GM12878 (cell line): ENCODE results near the gene AKAP13. TPM values are rescaled to one million over a fixed set of nuclear protein-coding genes. Genes with fewer than 3 reads are reported as not detected.

Experiments
- ATAC-seq: fragments of 200-7000 bp; cut with Tn5 transposase; 3 replicates; pipeline ENCODE4 v1.9.1; 2020; ENCODE audit warnings: mild to moderate bottlenecking, moderate library complexity
- BruUV-seq: library from RNA; stranded (reverse); fragments of 400-500 nt; replicated peaks from 2 replicates; lab custom pipeline; 2021; lab: Mats Ljungman, UMichigan
- CTCF ChIA-PET: fragments of 300-600 bp; sonication (Branson Sonifier 250); formaldehyde crosslinking; extraction: SDS; loops from one replicate; lab custom pipeline; 2021; ENCODE audit warnings: inconsistent platforms; lab: Yijun Ruan, JAX
- POLR2A ChIA-PET: fragments of 350-600 bp; formaldehyde crosslinking; extraction: SDS; loops from one replicate; lab custom pipeline; 2021; ENCODE audit warnings: inconsistent platforms; lab: Charles Lee
- RAD21 ChIA-PET: fragments of 300-600 bp; sonication (Branson Sonifier 250); formaldehyde crosslinking; loops from one replicate; lab custom pipeline; 2023; ENCODE audit warnings: antibody characterized with exemption; ENCODE audit not compliant: unreplicated experiment; lab: Charles Lee
- SMC1A ChIA-PET: fragments of 300-600 bp; sonication (Branson Sonifier 250); formaldehyde crosslinking; loops from one replicate; lab custom pipeline; 2023; ENCODE audit not compliant: unreplicated experiment, uncharacterized antibody; lab: Charles Lee
- DNase-seq: peaks from one replicate; pipeline ENCODE4 v3.0.0-alpha.2; 2011; ENCODE audit warnings: low read depth, low spot score
- FAIRE-seq: peaks from 3 replicates; lab custom pipeline; 2011; peaks lifted over from hg19 to GRCh38; lab: Jason Lieb, UNC
- H2AFZ ChIP-seq: 2 replicates; pipeline ENCODE4 v1.6.0; 2011; ENCODE audit warnings: low read depth, low read length, control low read depth; ENCODE audit not compliant: control insufficient read depth
- H3K27ac ChIP-seq: 2 replicates; pipeline ENCODE4 v1.5.1; 2011; ENCODE audit warnings: control low read depth; ENCODE audit not compliant: control insufficient read depth, insufficient read depth
- H3K27me3 ChIP-seq, 2 experiments: replicated peaks in 1 of 2; 2 replicates each; pipeline versions ENCODE4 v1.6.0 to v1.6.1; 2011; ENCODE audit warnings: low read length in 1 of 2; ENCODE audit not compliant: control insufficient read depth in 2 of 2, insufficient read depth in 2 of 2
- H3K36me3 ChIP-seq, 2 experiments: 2 replicates each; pipeline ENCODE4 v1.5.1; 2011; ENCODE audit warnings: low read length in 1 of 2; ENCODE audit not compliant: control insufficient read depth in 2 of 2, insufficient read depth in 2 of 2
- H3K4me1 ChIP-seq: 2 replicates; pipeline ENCODE4 v1.6.1; 2011; ENCODE audit warnings: mild to moderate bottlenecking, low read length, moderate library complexity, mixed read lengths; ENCODE audit not compliant: control insufficient read depth, insufficient read depth
- H3K4me2 ChIP-seq: 2 replicates; pipeline ENCODE4 v1.6.0; 2011; ENCODE audit warnings: control low read depth; ENCODE audit not compliant: control insufficient read depth, insufficient read depth
- H3K4me3 ChIP-seq: fragments of 200-600 bp; sonication (generic); 2 replicates; pipeline ENCODE4 v1.5.1; 2016
- H3K79me2 ChIP-seq: 2 replicates; pipeline ENCODE4 v1.6.0; 2011; ENCODE audit warnings: low read length; ENCODE audit not compliant: control insufficient read depth, insufficient read depth
- H3K9ac ChIP-seq: 2 replicates; pipeline ENCODE4 v1.8.0; 2011; ENCODE audit warnings: low read length, control low read depth, mixed read lengths; ENCODE audit not compliant: control insufficient read depth, insufficient read depth
- H3K9me3 ChIP-seq: replicated peaks from 3 replicates; pipeline ENCODE4 v1.5.1; 2011; ENCODE audit warnings: mild to moderate bottlenecking, low read length; ENCODE audit not compliant: control insufficient read depth, insufficient read depth
- H4K20me1 ChIP-seq: 2 replicates; pipeline ENCODE4 v1.6.0; 2011; ENCODE audit not compliant: control insufficient read depth, insufficient read depth
- ATF7 ChIP-seq: fragments of 450-650 bp; IDR thresholded peaks from 2 replicates; pipeline ENCODE4 v1.6.1; 2016; ENCODE audit warnings: low read depth, mild to moderate bottlenecking
- EP300 ChIP-seq, 2 experiments: fragments of 150-350 bp in 1 of 2; IDR thresholded peaks; 2 replicates each; pipeline ENCODE4 v1.6.1; 2011 to 2012; ENCODE audit warnings: low read depth in 2 of 2, low read length in 2 of 2, borderline replicate concordance in 1 of 2, improper control_type of control experiment in 1 of 2, inconsistent platforms in 1 of 2; ENCODE audit not compliant: control insufficient read depth in 1 of 2
- NR2F1 ChIP-seq: fragments of 450-650 bp; conservative IDR thresholded peaks from 2 replicates; pipeline ENCODE4 v1.6.1; 2017; ENCODE audit warnings: mild to moderate bottlenecking
- NRF1 ChIP-seq: conservative IDR thresholded peaks from 2 replicates; pipeline ENCODE4 v1.6.1; 2011; ENCODE audit warnings: mild to moderate bottlenecking, low read depth, low read length, improper control_type of control experiment
- POLR2A ChIP-seq: IDR thresholded peaks from 2 replicates; pipeline ENCODE4 v1.6.1; 2011; ENCODE audit warnings: low read depth, mild to moderate bottlenecking, low read length
- SMC3 ChIP-seq: IDR thresholded peaks from 2 replicates; pipeline ENCODE4 v1.6.1; 2011; ENCODE audit warnings: low read length, improper control_type of control experiment, borderline replicate concordance
- WGBS: methylation state at CpG from one replicate; pipeline ENCODE4 v1.1.6; 2016; ENCODE audit warnings: low lambda C conversion rate; ENCODE audit not compliant: insufficient replicate concordance, insufficient coverage; ENCODE audit errors: missing lambda C conversion rate; 5-methylcytosine and 5-hydroxymethylcytosine counted together
- in situ Hi-C: fragments of 300-500 bp; cut with MboI; formaldehyde crosslinking; loops from 9 replicates; pipeline ENCODE4 v1.14.3; 2018; ENCODE audit warnings: mixed read lengths
- intact Hi-C: fragments of 100-400 bp; cut with micrococcal nuclease; formaldehyde crosslinking; loops from one replicate; pipeline ENCODE4 v1.14.2; 2022; ENCODE audit not compliant: unreplicated experiment
- polyA plus RNA-seq, 11 experiments: library from polyadenylated mRNA; depleted of rRNA in 4 of 11; unstranded in 6 of 11; stranded (reverse) in 5 of 11; fragments of >200 nt; fragmentation: Nextera tagmentation in 4 of 11; fragmentation: Illumina TruSeq in 1 of 11; extraction: Ambion mirVana in 4 of 11; extraction: Trizol in 1 of 11; gene quantifications; 1 replicate in 1 of 11; 2 replicates in 10 of 11; pipeline versions ENCODE4 v1.2.1 to v1.2.3, GENCODE V29; 2011 to 2016; ENCODE audit warnings: inconsistent platforms in 2 of 11, missing spikeins in 2 of 11, low read depth in 1 of 11
- total RNA-seq, 4 experiments: library from RNA; depleted of rRNA in 3 of 4; stranded (reverse); fragments of >200 nt in 3 of 4; fragmentation: Illumina TruSeq in 1 of 4; extraction: Trizol in 1 of 4; gene quantifications; 2 replicates each; pipeline versions ENCODE4 v1.2.1 to v1.2.3, GENCODE V29; 2013 to 2021
- TF ChIP-seq, protein P1 (sequence below): fragments of 450-650 bp; IDR thresholded peaks from 2 replicates; pipeline ENCODE4 v1.6.1; 2017; ENCODE audit warnings: mild to moderate bottlenecking, moderate library complexity
- TF ChIP-seq, protein P2 (sequence below): fragments of 450-650 bp; IDR thresholded peaks from 2 replicates; pipeline ENCODE4 v1.6.1; 2017; ENCODE audit warnings: mild to moderate bottlenecking, moderate library complexity
- TF ChIP-seq, protein P3 (sequence below): fragments of 450-650 bp; IDR thresholded peaks from 2 replicates; pipeline ENCODE4 v1.6.1; 2016; ENCODE audit warnings: mild to moderate bottlenecking
- TF ChIP-seq, protein P4 (sequence below), 3 experiments: IDR thresholded peaks in 2 of 3; conservative IDR thresholded peaks in 1 of 3; 2 replicates each; pipeline ENCODE4 v1.5.1; 2011; ENCODE audit warnings: low read depth in 3 of 3, low read length in 3 of 3, mild to moderate bottlenecking in 3 of 3, control low read depth in 2 of 3, moderate library complexity in 2 of 3, inconsistent platforms in 1 of 3, mixed read lengths in 1 of 3; ENCODE audit not compliant: control insufficient read depth in 2 of 3, insufficient read depth in 1 of 3; ENCODE audit errors: extremely low read depth in 1 of 3

The AKAP13 gene
- total and polyA plus RNA-seq, 10 of the 15 experiments (the other 5 are each of a cell fraction or from before 2014, with no cell fraction given) = 14.4 to 74.9 (median 55.1) TPM

DNA sequence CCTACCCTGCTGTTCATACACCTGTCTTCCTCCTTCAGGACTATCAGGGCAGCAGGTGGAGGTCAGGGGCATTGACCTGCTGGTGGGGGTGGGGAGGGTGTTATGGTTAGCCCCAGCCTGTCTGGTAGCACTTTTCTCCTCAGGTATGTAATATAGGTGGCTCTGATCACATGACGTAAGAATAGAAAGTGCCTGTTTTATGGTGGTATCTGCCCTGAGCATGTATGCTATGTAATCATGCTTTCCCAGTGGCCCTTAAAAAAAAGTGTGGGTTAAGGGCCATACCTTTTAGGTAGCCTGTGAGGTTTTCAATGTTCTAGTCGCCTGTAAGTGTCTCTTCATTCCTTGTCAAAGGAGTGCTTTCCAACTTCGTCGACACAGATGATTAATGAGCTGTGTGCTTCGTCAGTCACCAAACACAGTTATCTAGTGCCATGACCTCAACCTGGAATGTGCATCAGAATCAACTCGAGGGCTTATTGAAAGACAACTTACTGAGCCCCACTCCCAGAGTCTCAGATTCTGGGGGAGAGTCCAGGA is 328.1 kb downstream of the AKAP13 start:
- FAIRE-seq (no peak), ATAC-seq (peak; percentile 2), DNase-seq (no peak)
- 27% methylated on average over 6 of the region's 6 CpGs for WGBS
- intact Hi-C loops = loop anchor here (10.0 kb wide), 2 partner anchors 304 to 394 kb away; no protein-coding TSS in a partner anchor
- ChIA-PET SMC1A (interaction anchor here (0.7 to 5.6 kb wide), 8 partner anchors 9 to 219 kb away, joined by 3 to 142 read pairs (median 4); no protein-coding TSS in a partner anchor), POLR2A (interaction anchor here (1.2 to 5.4 kb wide), 3 partner anchors 9 to 17 kb away, joined by 3 to 86 read pairs (median 10); no protein-coding TSS in a partner anchor), CTCF (interaction anchor here (0.9 to 5.4 kb wide), 7 partner anchors 9 to 92 kb away, joined by 3 to 59 read pairs (median 3); no protein-coding TSS in a partner anchor), RAD21 (interaction anchor here (1.0 to 5.7 kb wide), 5 partner anchors 7 to 62 kb away, joined by 4 to 90 read pairs (median 7); no protein-coding TSS in a partner anchor)
- in situ Hi-C loops = no loop called here
- H2AFZ ChIP-seq = no peak overlapping the region
- no peaks in the 10 kb centered on the region for H3K27me3 ChIP-seq
- no peaks in the 10 kb centered on the region for H3K9me3 ChIP-seq
- peaks cover 63% of the 10 kb centered on the region for H3K4me1 ChIP-seq
- H3K9ac ChIP-seq = peak overlapping the region; percentile 70
- peak overlapping the region; percentile 99 for H3K27ac ChIP-seq
- peaks cover 75% of the 10 kb centered on the region for H3K79me2 ChIP-seq
- H3K4me2 ChIP-seq = peak overlapping the region; percentile 97
- peaks cover 4 to 17% of the 10 kb centered on the region in 2 experiments; a peak in 3 of 4 replicates for H3K36me3 ChIP-seq
- no peaks in the 10 kb centered on the region for H4K20me1 ChIP-seq
- peak overlapping the region; percentile 60 for H3K4me3 ChIP-seq
- BruUV-seq = no TSS peak
- TF ChIP-seq POLR2A (peak; percentile 33; the same call in 1 of the 2 replicates), NRF1 (no peak), ATF7 (peak; percentile 48), NR2F1 (peak; percentile 88), SMC3 (no peak), EP300 (IDR thresholded peaks at IDR 0.05; ENCODE audit: borderline replicate concordance in 1 of 2, control insufficient read depth in 1 of 2, low read depth in 2 of 2, low read length in 2 of 2) (0 out of 4 replicates have a peak, but pooled peaks of 1 of the 2 experiments have one; percentile 17)
- TF ChIP-seq, protein P1, sequence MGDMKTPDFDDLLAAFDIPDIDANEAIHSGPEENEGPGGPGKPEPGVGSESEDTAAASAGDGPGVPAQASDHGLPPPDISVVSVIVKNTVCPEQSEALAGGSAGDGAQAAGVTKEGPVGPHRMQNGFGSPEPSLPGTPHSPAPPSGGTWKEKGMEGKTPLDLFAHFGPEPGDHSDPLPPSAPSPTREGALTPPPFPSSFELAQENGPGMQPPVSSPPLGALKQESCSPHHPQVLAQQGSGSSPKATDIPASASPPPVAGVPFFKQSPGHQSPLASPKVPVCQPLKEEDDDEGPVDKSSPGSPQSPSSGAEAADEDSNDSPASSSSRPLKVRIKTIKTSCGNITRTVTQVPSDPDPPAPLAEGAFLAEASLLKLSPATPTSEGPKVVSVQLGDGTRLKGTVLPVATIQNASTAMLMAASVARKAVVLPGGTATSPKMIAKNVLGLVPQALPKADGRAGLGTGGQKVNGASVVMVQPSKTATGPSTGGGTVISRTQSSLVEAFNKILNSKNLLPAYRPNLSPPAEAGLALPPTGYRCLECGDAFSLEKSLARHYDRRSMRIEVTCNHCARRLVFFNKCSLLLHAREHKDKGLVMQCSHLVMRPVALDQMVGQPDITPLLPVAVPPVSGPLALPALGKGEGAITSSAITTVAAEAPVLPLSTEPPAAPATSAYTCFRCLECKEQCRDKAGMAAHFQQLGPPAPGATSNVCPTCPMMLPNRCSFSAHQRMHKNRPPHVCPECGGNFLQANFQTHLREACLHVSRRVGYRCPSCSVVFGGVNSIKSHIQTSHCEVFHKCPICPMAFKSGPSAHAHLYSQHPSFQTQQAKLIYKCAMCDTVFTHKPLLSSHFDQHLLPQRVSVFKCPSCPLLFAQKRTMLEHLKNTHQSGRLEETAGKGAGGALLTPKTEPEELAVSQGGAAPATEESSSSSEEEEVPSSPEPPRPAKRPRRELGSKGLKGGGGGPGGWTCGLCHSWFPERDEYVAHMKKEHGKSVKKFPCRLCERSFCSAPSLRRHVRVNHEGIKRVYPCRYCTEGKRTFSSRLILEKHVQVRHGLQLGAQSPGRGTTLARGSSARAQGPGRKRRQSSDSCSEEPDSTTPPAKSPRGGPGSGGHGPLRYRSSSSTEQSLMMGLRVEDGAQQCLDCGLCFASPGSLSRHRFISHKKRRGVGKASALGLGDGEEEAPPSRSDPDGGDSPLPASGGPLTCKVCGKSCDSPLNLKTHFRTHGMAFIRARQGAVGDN = peak; percentile 73
- TF ChIP-seq, protein P2, sequence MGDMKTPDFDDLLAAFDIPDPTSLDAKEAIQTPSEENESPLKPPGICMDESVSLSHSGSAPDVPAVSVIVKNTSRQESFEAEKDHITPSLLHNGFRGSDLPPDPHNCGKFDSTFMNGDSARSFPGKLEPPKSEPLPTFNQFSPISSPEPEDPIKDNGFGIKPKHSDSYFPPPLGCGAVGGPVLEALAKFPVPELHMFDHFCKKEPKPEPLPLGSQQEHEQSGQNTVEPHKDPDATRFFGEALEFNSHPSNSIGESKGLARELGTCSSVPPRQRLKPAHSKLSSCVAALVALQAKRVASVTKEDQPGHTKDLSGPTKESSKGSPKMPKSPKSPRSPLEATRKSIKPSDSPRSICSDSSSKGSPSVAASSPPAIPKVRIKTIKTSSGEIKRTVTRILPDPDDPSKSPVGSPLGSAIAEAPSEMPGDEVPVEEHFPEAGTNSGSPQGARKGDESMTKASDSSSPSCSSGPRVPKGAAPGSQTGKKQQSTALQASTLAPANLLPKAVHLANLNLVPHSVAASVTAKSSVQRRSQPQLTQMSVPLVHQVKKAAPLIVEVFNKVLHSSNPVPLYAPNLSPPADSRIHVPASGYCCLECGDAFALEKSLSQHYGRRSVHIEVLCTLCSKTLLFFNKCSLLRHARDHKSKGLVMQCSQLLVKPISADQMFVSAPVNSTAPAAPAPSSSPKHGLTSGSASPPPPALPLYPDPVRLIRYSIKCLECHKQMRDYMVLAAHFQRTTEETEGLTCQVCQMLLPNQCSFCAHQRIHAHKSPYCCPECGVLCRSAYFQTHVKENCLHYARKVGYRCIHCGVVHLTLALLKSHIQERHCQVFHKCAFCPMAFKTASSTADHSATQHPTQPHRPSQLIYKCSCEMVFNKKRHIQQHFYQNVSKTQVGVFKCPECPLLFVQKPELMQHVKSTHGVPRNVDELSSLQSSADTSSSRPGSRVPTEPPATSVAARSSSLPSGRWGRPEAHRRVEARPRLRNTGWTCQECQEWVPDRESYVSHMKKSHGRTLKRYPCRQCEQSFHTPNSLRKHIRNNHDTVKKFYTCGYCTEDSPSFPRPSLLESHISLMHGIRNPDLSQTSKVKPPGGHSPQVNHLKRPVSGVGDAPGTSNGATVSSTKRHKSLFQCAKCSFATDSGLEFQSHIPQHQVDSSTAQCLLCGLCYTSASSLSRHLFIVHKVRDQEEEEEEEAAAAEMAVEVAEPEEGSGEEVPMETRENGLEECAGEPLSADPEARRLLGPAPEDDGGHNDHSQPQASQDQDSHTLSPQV = 0 out of 2 replicates have a peak, but pooled peaks have one; percentile 2
- TF ChIP-seq, protein P3, sequence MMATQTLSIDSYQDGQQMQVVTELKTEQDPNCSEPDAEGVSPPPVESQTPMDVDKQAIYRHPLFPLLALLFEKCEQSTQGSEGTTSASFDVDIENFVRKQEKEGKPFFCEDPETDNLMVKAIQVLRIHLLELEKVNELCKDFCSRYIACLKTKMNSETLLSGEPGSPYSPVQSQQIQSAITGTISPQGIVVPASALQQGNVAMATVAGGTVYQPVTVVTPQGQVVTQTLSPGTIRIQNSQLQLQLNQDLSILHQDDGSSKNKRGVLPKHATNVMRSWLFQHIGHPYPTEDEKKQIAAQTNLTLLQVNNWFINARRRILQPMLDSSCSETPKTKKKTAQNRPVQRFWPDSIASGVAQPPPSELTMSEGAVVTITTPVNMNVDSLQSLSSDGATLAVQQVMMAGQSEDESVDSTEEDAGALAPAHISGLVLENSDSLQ = peak; percentile 57; the same call in 1 of the 2 replicates
- TF ChIP-seq, protein P4, sequence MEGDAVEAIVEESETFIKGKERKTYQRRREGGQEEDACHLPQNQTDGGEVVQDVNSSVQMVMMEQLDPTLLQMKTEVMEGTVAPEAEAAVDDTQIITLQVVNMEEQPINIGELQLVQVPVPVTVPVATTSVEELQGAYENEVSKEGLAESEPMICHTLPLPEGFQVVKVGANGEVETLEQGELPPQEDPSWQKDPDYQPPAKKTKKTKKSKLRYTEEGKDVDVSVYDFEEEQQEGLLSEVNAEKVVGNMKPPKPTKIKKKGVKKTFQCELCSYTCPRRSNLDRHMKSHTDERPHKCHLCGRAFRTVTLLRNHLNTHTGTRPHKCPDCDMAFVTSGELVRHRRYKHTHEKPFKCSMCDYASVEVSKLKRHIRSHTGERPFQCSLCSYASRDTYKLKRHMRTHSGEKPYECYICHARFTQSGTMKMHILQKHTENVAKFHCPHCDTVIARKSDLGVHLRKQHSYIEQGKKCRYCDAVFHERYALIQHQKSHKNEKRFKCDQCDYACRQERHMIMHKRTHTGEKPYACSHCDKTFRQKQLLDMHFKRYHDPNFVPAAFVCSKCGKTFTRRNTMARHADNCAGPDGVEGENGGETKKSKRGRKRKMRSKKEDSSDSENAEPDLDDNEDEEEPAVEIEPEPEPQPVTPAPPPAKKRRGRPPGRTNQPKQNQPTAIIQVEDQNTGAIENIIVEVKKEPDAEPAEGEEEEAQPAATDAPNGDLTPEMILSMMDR (IDR thresholded peaks at IDR 0.05 in 2 of 3, conservative IDR thresholded peaks at IDR 0.05 in 1 of 3; ENCODE audit: control insufficient read depth in 2 of 3, extremely low read depth in 1 of 3, insufficient read depth in 1 of 3, low read depth in 3 of 3, low read length in 3 of 3) = no peak
